Panc1 (cell line): ENCODE results near the gene LRTM1. TPM values are rescaled to one million over a fixed set of nuclear protein-coding genes. Genes with fewer than 3 reads are reported as not detected.

Experiments
- ATAC-seq: fragments of 200-7000 bp; cut with Tn5 transposase; 2 replicates; pipeline ENCODE4 v1.9.1; 2020; ENCODE audit warnings: mild to moderate bottlenecking, moderate library complexity
- BruUV-seq: library from RNA; stranded (reverse); fragments of 400-500 nt; replicated peaks from 2 replicates; lab custom pipeline; 2021; lab: Mats Ljungman, UMichigan
- CTCF ChIA-PET: fragments of 300-600 bp; sonication (Branson Sonifier 250); formaldehyde crosslinking; loops from one replicate; lab custom pipeline; 2022; ENCODE audit warnings: antibody characterized with exemption; lab: Charles Lee
- POLR2A ChIA-PET: fragments of 300-600 bp; sonication (Branson Sonifier 250); formaldehyde crosslinking; loops from one replicate; lab custom pipeline; 2022; ENCODE audit warnings: antibody characterized with exemption; lab: Charles Lee
- DNase-seq: peaks from one replicate; pipeline ENCODE4 v3.0.0-alpha.2; 2010; ENCODE audit warnings: low read depth, low spot score
- H3K27ac ChIP-seq: 2 replicates; pipeline ENCODE4 v1.5.1; 2011; ENCODE audit warnings: mild to moderate bottlenecking, low read length, inconsistent platforms
- H3K27me3 ChIP-seq: fragments of 200-500 bp; sonication (Bioruptor generic); 2 replicates; pipeline ENCODE4 v1.6.0; 2014; ENCODE audit warnings: low read length, inconsistent platforms; ENCODE audit not compliant: control insufficient read depth, insufficient read depth
- H3K36me3 ChIP-seq: fragments of 200-500 bp; sonication (Bioruptor generic); 2 replicates; pipeline ENCODE4 v1.5.1; 2014; ENCODE audit warnings: inconsistent platforms, mild to moderate bottlenecking, low read length, moderate library complexity; ENCODE audit not compliant: control insufficient read depth, insufficient read depth
- H3K4me1 ChIP-seq: 2 replicates; pipeline ENCODE4 v1.5.1; 2011; ENCODE audit warnings: inconsistent platforms, mild to moderate bottlenecking, low read length, moderate library complexity; ENCODE audit not compliant: control insufficient read depth, insufficient read depth
- H3K4me3 ChIP-seq, 2 experiments: 2 replicates each; pipeline ENCODE4 v1.5.1; 2011 to 2012; ENCODE audit warnings: low read depth in 2 of 2, low read length in 2 of 2, mild to moderate bottlenecking in 2 of 2, inconsistent platforms in 1 of 2, moderate library complexity in 1 of 2
- H3K9me3 ChIP-seq: fragments of 200-500 bp; sonication (Bioruptor generic); 2 replicates; pipeline ENCODE4 v1.5.1; 2014; ENCODE audit warnings: low read depth, mild to moderate bottlenecking, inconsistent platforms, low read length, moderate library complexity; ENCODE audit not compliant: control insufficient read depth, insufficient read depth
- POLR2AphosphoS5 ChIP-seq: IDR thresholded peaks from 2 replicates; pipeline ENCODE4 v1.6.1; 2012; ENCODE audit warnings: mild to moderate bottlenecking, low read depth, low read length, moderate library complexity
- SIN3A ChIP-seq: IDR thresholded peaks from 2 replicates; pipeline ENCODE4 v1.6.1; 2012; ENCODE audit warnings: low read depth, mild to moderate bottlenecking, low read length, moderate library complexity, borderline replicate concordance; ENCODE audit not compliant: insufficient read depth
- TCF7L2 ChIP-seq: IDR thresholded peaks from 2 replicates; pipeline ENCODE4 v1.6.1; 2011; ENCODE audit warnings: mild to moderate bottlenecking, low read depth, low read length, inconsistent platforms
- in situ Hi-C: cut with HindIII; loops from 2 replicates; pipeline ENCODE4 v1.10.0; 2016; ENCODE audit warnings: low sequenced_read_pairs, low pct_unique_long_range_greater_than_20kb
- intact Hi-C: fragments of 100-400 bp; cut with micrococcal nuclease; formaldehyde crosslinking; loops from one replicate; pipeline ENCODE4 v1.10.0; 2022; ENCODE audit not compliant: unreplicated experiment
- total RNA-seq: library from RNA; stranded (reverse); gene quantifications from one replicate; pipeline ENCODE4 v1.2.1, GENCODE V29; 2021; ENCODE audit not compliant: unreplicated experiment
- TF ChIP-seq, protein P1 (sequence below): fragments of 450-650 bp; IDR thresholded peaks from 2 replicates; pipeline ENCODE4 v1.5.1; 2017; ENCODE audit warnings: mild to moderate bottlenecking
- TF ChIP-seq, protein P2 (sequence below), 2 experiments: IDR thresholded peaks; 2 replicates each; pipeline ENCODE4 v1.6.1; 2011 to 2012; ENCODE audit warnings: low read depth in 2 of 2, control low read depth in 1 of 2, low read length in 1 of 2, mild to moderate bottlenecking in 1 of 2, moderate library complexity in 1 of 2; ENCODE audit not compliant: insufficient read depth in 1 of 2

The LRTM1 gene
- total RNA-seq, 1 experiment from 2014 or later, result not detected

DNA sequence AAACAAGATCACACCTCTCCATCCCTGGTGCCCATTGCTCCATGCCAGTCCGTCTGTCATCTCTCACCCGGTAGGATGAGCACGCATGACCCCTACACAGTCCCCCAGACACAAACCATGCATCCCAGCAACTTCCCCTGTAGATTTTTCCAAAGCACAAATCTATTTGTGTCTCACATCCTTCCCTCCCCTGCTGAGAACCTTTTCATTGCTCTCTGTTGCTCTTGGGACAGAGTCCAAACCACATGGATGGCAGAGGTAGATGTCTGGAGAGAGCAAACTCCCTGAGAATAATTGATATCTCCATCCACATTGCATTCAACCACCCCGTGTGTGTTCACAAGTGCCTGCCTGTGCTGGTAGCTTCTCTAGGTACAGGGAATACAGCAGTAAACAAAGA, 29.9 kb upstream of the LRTM1 start:
- BruUV-seq, result no TSS peak
- intact Hi-C loops (no loop called here), in situ Hi-C loops (no loop called here)
- no peaks in the 10 kb centered on the region for H3K36me3 ChIP-seq
- TF ChIP-seq, protein P1, sequence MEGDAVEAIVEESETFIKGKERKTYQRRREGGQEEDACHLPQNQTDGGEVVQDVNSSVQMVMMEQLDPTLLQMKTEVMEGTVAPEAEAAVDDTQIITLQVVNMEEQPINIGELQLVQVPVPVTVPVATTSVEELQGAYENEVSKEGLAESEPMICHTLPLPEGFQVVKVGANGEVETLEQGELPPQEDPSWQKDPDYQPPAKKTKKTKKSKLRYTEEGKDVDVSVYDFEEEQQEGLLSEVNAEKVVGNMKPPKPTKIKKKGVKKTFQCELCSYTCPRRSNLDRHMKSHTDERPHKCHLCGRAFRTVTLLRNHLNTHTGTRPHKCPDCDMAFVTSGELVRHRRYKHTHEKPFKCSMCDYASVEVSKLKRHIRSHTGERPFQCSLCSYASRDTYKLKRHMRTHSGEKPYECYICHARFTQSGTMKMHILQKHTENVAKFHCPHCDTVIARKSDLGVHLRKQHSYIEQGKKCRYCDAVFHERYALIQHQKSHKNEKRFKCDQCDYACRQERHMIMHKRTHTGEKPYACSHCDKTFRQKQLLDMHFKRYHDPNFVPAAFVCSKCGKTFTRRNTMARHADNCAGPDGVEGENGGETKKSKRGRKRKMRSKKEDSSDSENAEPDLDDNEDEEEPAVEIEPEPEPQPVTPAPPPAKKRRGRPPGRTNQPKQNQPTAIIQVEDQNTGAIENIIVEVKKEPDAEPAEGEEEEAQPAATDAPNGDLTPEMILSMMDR, result no peak
- TF ChIP-seq, protein P2, sequence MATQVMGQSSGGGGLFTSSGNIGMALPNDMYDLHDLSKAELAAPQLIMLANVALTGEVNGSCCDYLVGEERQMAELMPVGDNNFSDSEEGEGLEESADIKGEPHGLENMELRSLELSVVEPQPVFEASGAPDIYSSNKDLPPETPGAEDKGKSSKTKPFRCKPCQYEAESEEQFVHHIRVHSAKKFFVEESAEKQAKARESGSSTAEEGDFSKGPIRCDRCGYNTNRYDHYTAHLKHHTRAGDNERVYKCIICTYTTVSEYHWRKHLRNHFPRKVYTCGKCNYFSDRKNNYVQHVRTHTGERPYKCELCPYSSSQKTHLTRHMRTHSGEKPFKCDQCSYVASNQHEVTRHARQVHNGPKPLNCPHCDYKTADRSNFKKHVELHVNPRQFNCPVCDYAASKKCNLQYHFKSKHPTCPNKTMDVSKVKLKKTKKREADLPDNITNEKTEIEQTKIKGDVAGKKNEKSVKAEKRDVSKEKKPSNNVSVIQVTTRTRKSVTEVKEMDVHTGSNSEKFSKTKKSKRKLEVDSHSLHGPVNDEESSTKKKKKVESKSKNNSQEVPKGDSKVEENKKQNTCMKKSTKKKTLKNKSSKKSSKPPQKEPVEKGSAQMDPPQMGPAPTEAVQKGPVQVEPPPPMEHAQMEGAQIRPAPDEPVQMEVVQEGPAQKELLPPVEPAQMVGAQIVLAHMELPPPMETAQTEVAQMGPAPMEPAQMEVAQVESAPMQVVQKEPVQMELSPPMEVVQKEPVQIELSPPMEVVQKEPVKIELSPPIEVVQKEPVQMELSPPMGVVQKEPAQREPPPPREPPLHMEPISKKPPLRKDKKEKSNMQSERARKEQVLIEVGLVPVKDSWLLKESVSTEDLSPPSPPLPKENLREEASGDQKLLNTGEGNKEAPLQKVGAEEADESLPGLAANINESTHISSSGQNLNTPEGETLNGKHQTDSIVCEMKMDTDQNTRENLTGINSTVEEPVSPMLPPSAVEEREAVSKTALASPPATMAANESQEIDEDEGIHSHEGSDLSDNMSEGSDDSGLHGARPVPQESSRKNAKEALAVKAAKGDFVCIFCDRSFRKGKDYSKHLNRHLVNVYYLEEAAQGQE (IDR thresholded peaks at IDR 0.05; ENCODE audit: insufficient read depth in 1 of 2, low read depth in 2 of 2, low read length in 1 of 2), result no peak
- TF ChIP-seq SIN3A (no peak), POLR2AphosphoS5 (no peak), TCF7L2 (no peak)
- no peaks in the 10 kb centered on the region for H3K9me3 ChIP-seq
- ATAC-seq (no peak), DNase-seq (no peak)
- no peaks in the 10 kb centered on the region for H3K4me1 ChIP-seq
- H3K27me3 ChIP-seq, result no peaks in the 10 kb centered on the region
- ChIA-PET CTCF (no interaction called here), POLR2A (no interaction called here)
- H3K4me3 ChIP-seq, result no peak overlapping the region
- no peak overlapping the region for H3K27ac ChIP-seq

DNA sequence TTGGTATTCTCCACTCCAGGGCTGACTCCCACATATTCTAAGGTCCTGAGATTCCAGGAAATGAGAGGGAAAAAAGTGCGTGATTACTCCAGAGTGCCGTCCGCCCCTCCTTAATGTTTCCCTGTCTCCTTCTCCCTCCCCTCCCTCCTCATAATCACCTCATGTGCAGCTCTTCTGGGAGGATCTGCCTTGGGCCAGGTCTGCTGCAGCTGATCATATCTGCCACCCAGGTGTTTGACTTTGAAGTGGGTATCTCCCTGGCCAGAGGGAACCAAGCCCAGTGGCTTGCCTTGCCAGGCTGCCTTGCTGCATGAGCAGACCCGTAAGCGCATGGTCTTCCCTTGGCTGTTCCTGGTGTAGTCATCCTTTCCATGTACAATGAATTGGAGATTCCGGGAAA, 28.1 kb upstream of the LRTM1 start:
- H3K27ac ChIP-seq, result no peak overlapping the region
- ChIA-PET POLR2A (no interaction called here), CTCF (no interaction called here)
- no peak overlapping the region for H3K4me3 ChIP-seq
- ATAC-seq (no peak), DNase-seq (no peak)
- in situ Hi-C loops (no loop called here), intact Hi-C loops (no loop called here)
- no peaks in the 10 kb centered on the region for H3K36me3 ChIP-seq
- TF ChIP-seq TCF7L2, result no peak
- TF ChIP-seq POLR2AphosphoS5, result no peak
- TF ChIP-seq, protein P2 (IDR thresholded peaks at IDR 0.05; ENCODE audit: insufficient read depth in 1 of 2, low read depth in 2 of 2, low read length in 1 of 2), result no peak
- TF ChIP-seq, protein P1, result no peak
- no peak for TF ChIP-seq SIN3A
- BruUV-seq, result no TSS peak
- no peaks in the 10 kb centered on the region; the same call in 1 of the 2 replicates for H3K4me1 ChIP-seq
- no peaks in the 10 kb centered on the region for H3K9me3 ChIP-seq
- H3K27me3 ChIP-seq, result no peaks in the 10 kb centered on the region
